ENCODE measurements around the gene EIF2S1. TPM values are rescaled to one million over a fixed set of nuclear protein-coding genes. Genes with fewer than 3 reads are reported as not detected.

EIF2S1 gene
- total RNA-seq, 2 donors from 2014 or later: 17.5 to 45.9 TPM

DNA sequence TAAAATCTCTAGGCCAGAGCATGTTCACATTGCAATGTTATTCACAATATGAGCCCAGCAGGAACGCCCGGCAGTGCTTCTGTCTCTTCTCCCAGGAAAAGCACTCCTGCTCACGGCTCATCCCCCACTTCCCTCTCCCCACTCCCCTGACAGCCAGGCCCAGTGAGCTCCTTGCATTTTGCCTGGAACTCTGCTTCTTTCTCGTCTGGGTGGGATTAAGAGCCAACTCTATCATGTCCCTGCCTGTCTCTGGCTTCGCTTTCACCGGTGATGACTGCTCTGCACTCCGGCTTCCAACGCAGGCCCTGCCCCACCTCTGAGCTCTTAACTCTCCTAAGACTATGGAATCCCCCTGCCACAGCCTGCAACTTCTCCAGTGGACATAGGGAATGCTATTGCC lies 49.3 kb downstream of the EIF2S1 start:
- TF ChIP-seq, protein P1, sequence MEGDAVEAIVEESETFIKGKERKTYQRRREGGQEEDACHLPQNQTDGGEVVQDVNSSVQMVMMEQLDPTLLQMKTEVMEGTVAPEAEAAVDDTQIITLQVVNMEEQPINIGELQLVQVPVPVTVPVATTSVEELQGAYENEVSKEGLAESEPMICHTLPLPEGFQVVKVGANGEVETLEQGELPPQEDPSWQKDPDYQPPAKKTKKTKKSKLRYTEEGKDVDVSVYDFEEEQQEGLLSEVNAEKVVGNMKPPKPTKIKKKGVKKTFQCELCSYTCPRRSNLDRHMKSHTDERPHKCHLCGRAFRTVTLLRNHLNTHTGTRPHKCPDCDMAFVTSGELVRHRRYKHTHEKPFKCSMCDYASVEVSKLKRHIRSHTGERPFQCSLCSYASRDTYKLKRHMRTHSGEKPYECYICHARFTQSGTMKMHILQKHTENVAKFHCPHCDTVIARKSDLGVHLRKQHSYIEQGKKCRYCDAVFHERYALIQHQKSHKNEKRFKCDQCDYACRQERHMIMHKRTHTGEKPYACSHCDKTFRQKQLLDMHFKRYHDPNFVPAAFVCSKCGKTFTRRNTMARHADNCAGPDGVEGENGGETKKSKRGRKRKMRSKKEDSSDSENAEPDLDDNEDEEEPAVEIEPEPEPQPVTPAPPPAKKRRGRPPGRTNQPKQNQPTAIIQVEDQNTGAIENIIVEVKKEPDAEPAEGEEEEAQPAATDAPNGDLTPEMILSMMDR (IDR thresholded peaks at IDR 0.05): no peak
- H3K4me3 ChIP-seq: no peak overlapping the region

DNA sequence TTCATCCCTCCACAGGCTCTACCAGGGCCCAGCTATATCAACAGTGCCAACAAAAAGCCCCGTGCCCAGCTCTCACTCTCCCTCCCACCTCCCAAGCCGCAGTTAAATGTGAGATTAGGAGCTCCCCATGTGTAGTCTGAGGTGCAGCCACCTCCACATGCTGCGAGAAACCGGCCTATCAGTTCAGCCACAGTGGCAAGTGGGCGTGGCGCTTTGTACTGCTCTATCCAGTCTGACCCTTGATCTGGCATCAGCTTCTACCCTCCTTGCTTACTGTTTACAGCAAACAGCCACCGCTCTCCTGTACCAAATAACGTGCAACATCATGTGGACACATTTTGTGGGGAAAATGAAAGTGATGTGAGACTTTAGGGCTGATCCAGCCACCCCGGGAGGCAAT lies 50.2 kb downstream of the EIF2S1 start:
- ATAC-seq (no peak), DNase-seq (peak in 1 of 4 donors; percentile 26)
- Histone ChIP-seq H3K36me3 (replicated peaks in 1 of 2; ENCODE audit: insufficient read depth in 1 of 2, low read depth in 2 of 2) (no peaks in the 10 kb centered on the region), H3K4me3 (no peak overlapping the region), H3K27me3 (no peaks in the 10 kb centered on the region), H3K4me1 (peaks cover 26% of the 10 kb centered on the region), H3K27ac (no peak overlapping the region), H3K9me3 (no peaks in the 10 kb centered on the region)
- 82 to 85% methylated on average over 8 to 9 of the region's 9 CpGs for WGBS, 2 donors
- intact Hi-C loops (cut with DNase I): no loop called here
- TF ChIP-seq POLR2A (IDR thresholded peaks at IDR 0.05): no peak
- TF ChIP-seq, protein P1 (IDR thresholded peaks at IDR 0.05): no peak

More for the DNA sequence above, 49.3 kb downstream of the EIF2S1 start:
- DNase-seq (no peak), ATAC-seq (no peak)
- WGBS, 2 donors: 85 to 91% methylated on average over 8 of the region's 8 CpGs
- intact Hi-C loops (cut with DNase I): no loop called here
- no peak overlapping the region for H3K27ac ChIP-seq
- no peaks in the 10 kb centered on the region for H3K27me3 ChIP-seq
- peaks cover 26% of the 10 kb centered on the region for H3K4me1 ChIP-seq
- no peaks in the 10 kb centered on the region for H3K36me3 ChIP-seq (replicated peaks in 1 of 2; ENCODE audit: insufficient read depth in 1 of 2, low read depth in 2 of 2)
- no peaks in the 10 kb centered on the region for H3K9me3 ChIP-seq

DNA sequence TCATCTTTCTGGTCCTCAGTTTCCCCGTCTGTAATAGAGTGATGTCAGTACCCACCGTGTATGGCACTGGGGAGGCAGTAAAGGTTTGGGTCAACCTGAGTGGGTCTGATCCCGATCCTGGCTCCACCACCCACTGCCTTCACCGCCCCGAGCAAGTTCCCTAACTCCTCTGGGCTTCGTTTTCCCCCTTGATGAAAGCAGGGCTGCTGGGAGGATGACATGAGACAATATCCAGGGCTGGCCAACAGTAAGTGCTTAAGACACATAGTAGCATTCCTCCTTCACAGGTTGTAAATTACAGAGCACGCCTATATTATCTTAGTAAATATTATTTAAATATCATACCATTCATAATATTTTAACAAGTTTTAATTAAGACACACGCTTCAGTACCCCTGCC lies 51.2 kb downstream of the EIF2S1 start:
- Histone ChIP-seq H3K4me3 (no peak overlapping the region), H3K36me3 (replicated peaks in 1 of 2; ENCODE audit: insufficient read depth in 1 of 2, low read depth in 2 of 2) (no peaks in the 10 kb centered on the region), H3K9me3 (no peaks in the 10 kb centered on the region), H3K4me1 (peaks cover 34% of the 10 kb centered on the region), H3K27ac (peak overlapping the region in 1 of 4 donors; percentile 36), H3K27me3 (no peaks in the 10 kb centered on the region)
- no peak for TF ChIP-seq POLR2A (IDR thresholded peaks at IDR 0.05)
- TF ChIP-seq, protein P1 (IDR thresholded peaks at IDR 0.05): no peak
- DNase-seq (no peak), ATAC-seq (no peak)
- WGBS, 2 donors: 66 to 71% methylated on average over 8 of the region's 8 CpGs
- intact Hi-C loops (cut with DNase I): no loop called here

DNA sequence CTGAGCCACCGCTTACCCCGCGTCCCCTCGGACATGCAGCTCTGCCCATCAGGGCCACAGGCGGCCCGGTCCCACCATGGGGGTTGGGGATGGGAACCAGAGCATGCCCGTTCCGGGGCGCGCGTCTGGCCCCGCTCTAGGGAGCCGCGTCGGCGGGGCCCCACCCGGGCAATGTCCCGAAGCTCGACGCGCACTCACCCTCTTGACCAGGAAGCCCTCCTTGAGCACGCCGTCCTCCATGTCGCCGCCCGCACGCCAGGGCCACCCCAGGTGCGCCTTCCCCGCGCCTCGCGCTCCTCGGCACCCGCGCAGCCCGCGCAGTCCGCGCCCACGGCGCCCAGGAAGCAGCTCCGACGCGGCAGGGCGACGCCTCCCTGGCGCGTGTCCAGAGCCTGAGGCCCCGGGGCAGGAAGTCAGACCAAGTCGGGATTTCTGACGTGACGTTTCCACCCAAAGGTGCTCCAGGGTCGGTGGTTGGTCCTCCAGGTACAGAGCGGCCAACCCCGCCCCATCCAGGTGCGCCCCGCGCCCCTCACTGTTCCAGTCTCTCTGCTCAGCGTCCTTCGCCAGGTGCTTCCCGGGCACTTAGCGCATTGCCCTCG lies 51.8 kb downstream of the EIF2S1 start, which contains the start of gene PLEK2:
TSS of gene PLEK2 (minus strand) at position 346 of the 602 bp plus-strand sequence. CDS start at position 240, 106 bp downstream.
- no peaks in the 10 kb centered on the region for H3K27me3 ChIP-seq
- 5 to 23% methylated on average over 9 to 63 of the region's 63 CpGs for WGBS, 2 donors
- intact Hi-C loops (cut with DNase I): no loop called here
- no peaks in the 10 kb centered on the region for H3K36me3 ChIP-seq (replicated peaks in 1 of 2; ENCODE audit: insufficient read depth in 1 of 2, low read depth in 2 of 2)
- peaks cover 38% of the 10 kb centered on the region for H3K4me1 ChIP-seq
- TF ChIP-seq, protein P1 (IDR thresholded peaks at IDR 0.05): no peak
- TF ChIP-seq POLR2A (IDR thresholded peaks at IDR 0.05): peak in 2 of 3 donors; percentile 33 to 37
- DNase-seq (peak; percentile 79 to 88 (median 84)), ATAC-seq (peak; percentile 83)
- no peaks in the 10 kb centered on the region for H3K9me3 ChIP-seq
- H3K27ac ChIP-seq: peak within 1 kb of the TSS in 3 of 4 donors; percentile 33 to 41 (median 36)
- H3K4me3 ChIP-seq: peak within 1 kb of the TSS in 1 of 2 donors; percentile 3

Data from body of pancreas (tissue), 4 donors.